Sigmoid colon (tissue), 4 donors: ENCODE results near the gene MLPH.

Experiments used
- EP300 ChIP-seq, 4 donors: sonication (generic); formaldehyde crosslinking; IDR thresholded peaks; one replicate each; pipeline ENCODE4 v1.6.1; 2017; ENCODE audit warnings: antibody characterized with exemption in 4 of 4
- POLR2A ChIP-seq, 2 donors: fragments of 450-650 bp; IDR thresholded peaks; one replicate each; pipeline ENCODE4 v1.6.1; 2016; ENCODE audit warnings: antibody characterized with exemption in 2 of 2, mild to moderate bottlenecking in 2 of 2, moderate library complexity in 2 of 2
- TF ChIP-seq, protein P1 (sequence below), 4 experiments: fragments of 450-650 bp in 3 of 4; fragments of 200-600 bp in 1 of 4; IDR thresholded peaks; one replicate each; pipeline ENCODE4 v1.5.1; 2016 to 2019; ENCODE audit warnings: antibody characterized with exemption in 4 of 4, mild to moderate bottlenecking in 3 of 4, moderate library complexity in 2 of 4

DNA sequence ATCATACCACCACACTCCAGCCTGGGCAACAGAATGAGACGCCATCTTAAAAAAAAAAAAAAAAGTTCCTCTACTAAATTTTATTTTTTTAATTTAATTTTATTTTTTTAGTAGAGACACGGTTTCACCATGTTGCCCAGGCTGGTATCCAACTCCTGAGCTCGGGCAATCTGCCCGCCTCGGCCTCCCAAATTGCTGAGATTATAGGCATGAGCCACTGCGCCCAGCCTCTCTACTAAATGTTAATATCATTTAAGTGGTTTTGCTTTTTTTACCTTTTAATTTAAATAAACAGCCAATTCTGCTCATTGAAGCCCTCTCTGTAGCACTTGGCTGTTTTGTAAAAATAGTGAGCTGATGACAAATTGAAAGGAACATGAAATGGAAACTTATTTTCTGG, 94.3 kb downstream of the MLPH start:
- no peak for TF ChIP-seq POLR2A (IDR thresholded peaks at IDR 0.05)
- TF ChIP-seq EP300 (IDR thresholded peaks at IDR 0.05) = no peak
- TF ChIP-seq, protein P1, sequence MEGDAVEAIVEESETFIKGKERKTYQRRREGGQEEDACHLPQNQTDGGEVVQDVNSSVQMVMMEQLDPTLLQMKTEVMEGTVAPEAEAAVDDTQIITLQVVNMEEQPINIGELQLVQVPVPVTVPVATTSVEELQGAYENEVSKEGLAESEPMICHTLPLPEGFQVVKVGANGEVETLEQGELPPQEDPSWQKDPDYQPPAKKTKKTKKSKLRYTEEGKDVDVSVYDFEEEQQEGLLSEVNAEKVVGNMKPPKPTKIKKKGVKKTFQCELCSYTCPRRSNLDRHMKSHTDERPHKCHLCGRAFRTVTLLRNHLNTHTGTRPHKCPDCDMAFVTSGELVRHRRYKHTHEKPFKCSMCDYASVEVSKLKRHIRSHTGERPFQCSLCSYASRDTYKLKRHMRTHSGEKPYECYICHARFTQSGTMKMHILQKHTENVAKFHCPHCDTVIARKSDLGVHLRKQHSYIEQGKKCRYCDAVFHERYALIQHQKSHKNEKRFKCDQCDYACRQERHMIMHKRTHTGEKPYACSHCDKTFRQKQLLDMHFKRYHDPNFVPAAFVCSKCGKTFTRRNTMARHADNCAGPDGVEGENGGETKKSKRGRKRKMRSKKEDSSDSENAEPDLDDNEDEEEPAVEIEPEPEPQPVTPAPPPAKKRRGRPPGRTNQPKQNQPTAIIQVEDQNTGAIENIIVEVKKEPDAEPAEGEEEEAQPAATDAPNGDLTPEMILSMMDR (IDR thresholded peaks at IDR 0.05) = no peak
